GM23248 (cell line): ENCODE results near the gene PLEKHH1.

Experiments used
- EZH2 ChIP-seq: fragments of 200-600 bp; sonication (generic); IDR thresholded peaks from 2 replicates; pipeline ENCODE4 v1.6.1; 2018; ENCODE audit warnings: antibody characterized with exemption, mild to moderate bottlenecking; ENCODE audit not compliant: insufficient read depth, poor library complexity, severe bottlenecking
- EZH2phosphoT487 ChIP-seq: fragments of 200-600 bp; sonication (generic); IDR thresholded peaks from 2 replicates; pipeline ENCODE4 v1.6.1; 2018; ENCODE audit warnings: antibody characterized with exemption, moderate library complexity, mild to moderate bottlenecking, low read depth; ENCODE audit not compliant: insufficient read depth

- no peak for TF ChIP-seq EZH2
- TF ChIP-seq EZH2phosphoT487, result no peak
These were observed 38.9 kb downstream of the PLEKHH1 start for GRCh38 chr14:67571991-67572323.
